MV-4-11 (cell line): ENCODE results near the gene ACBD3.

ENCODE experiments used
- DNase-seq: peaks from one replicate; lab custom pipeline; 2025; lab: John Stamatoyannopoulos, UW

ACBD3 gene

GRCh38 chr1:226201029-226201593 lies 14.6 kb upstream of the ACBD3 start:
- no peak for DNase-seq

DNA sequence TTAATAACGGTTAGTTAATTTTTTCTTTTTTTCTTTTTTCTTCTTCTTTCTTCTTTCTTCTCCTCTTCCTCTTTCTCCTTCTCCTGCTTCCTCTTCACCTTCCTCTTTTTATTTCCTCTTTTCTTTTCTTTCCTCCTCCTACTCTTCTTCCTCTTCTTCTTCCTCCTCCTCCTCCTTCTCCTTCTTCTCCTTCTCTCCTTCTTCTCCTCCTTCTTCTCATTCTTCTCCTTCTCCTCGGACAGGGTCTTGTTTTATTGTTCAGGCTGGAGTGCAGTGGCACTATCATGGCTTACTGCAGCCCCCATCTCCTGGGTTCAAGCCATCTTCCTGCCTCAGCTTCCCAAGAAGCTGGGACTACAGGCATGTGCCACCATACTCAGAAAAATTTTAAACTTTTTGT lies 13.4 kb upstream of the ACBD3 start:
- DNase-seq = no peak

DNA sequence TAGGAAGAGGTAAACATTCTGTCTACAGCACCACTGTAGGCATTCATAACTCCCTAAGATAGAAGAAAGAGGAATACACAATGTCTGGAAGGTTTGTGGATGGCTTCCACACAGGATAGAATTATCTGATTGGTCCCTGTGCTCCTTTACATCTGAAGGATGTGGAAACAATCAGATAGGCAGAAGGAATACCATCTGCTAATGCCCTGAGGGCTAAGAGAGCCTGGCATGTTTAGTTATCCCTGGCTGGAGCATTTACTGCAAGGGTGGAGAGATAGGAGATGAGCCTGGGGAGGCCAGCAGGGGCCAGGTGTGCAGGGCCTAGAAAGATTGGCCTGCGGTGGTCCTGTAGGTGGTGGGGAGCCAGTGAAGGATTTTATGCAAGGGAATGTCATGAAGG lies 8.6 kb upstream of the ACBD3 start:
- no peak for DNase-seq

- DNase-seq = no peak
Measured at GRCh38 chr1:226187380-226187779, 839 bp upstream of the ACBD3 start.

GRCh38 chr1:226187019-226187322 lies 430 bp upstream of the ACBD3 start:
- no peak for DNase-seq

GRCh38 chr1:226185141-226186036 lies 1.2 kb downstream of the ACBD3 start:
- peak; percentile 28 for DNase-seq

DNA sequence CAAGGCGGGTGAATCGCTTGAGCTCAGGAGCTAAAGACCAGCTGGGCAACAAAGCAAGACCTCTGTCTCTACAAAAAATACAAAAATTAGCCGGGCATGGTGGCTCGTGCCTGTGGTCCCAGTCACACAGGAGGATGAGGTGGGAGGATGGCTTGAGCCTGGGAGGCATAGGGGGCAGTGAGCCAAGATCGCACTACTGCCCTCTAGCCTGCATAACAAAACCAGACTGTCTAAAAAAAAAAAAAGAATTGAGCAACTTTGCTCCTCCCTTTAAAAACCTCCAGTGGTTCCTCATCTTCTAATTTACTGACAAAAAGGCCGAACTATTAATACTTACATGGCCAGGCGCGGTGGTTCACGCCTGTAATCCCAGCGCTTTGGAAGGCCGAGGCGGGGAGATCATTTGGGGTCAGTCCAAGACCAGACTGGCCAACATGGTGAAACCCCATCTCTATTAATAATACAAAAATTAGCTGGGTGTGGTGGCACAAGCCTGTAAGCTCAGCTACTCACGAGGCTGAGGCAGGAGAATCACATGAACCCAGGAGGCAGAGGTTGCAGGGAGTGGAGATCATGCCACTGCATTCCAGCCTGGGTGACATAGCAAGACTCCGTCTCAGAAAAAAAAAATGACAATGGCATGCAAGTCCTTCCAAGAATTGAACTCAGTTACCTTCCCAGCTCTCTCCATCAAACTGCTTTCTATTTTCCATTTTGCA lies 4.4 kb downstream of the ACBD3 start:
- peak; percentile 83 for DNase-seq

DNA sequence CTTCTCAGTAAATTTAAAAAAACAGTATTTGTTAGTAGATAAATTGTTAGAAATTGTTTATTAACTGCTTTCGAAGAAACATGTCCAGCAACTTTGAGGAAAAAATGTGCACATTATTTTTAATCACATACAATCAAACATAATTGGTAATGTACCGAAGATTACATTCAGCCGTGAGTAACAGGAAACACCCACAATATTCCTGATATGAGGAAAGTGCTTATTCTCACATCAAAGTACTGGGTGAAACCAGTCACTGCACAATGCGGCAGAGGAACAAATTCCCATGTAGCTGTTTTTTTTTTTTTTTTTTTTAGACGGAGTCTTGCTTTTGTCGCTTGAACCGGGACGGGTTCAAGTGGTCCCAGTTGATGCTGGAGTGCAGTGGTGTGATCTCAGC lies 9.7 kb downstream of the ACBD3 start:
- DNase-seq = no peak

DNA sequence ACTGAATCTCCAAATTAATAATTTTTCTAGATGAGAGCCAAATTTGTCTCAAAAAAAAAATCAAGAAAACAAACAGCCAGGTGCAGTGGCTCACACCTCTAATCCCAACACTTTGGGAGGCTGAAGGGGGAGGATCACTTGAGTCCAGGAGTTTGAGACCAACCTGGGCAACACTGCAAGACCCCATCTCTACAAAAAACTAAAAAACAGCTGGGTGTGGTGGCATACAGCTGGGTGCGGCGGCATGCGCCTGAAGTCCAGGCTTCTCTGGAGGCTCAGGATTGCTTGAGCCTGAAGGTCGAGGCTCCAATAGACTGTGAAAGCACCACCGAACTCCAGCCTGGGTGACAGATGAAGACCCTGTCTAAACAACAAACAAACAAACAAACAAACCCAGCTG lies 14.0 kb downstream of the ACBD3 start:
- no peak for DNase-seq

- DNase-seq = no peak
Measured at GRCh38 chr1:226166341-226166740, 20.2 kb downstream of the ACBD3 start.

DNA sequence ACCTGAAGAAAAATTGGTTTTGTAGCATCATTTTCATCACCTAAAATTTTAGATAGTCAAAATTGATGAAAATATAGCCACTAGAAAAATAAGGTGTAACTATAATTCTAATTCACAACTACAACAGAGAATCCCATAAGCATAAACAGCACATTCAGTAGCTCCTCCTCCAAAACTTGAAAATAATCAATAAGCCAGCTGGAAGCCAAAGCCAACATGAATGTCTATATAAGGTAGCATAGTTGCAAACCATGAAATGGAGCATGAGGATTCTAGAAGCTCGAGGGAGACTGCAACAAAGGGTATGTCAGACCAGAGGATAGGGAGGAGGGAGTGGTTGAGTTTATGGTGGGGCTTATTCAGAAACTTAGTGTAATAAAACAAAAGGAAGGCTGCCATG lies 22.4 kb downstream of the ACBD3 start:
- no peak for DNase-seq

GRCh38 chr1:226162898-226163297 lies 23.6 kb downstream of the ACBD3 start:
- no peak for DNase-seq

DNA sequence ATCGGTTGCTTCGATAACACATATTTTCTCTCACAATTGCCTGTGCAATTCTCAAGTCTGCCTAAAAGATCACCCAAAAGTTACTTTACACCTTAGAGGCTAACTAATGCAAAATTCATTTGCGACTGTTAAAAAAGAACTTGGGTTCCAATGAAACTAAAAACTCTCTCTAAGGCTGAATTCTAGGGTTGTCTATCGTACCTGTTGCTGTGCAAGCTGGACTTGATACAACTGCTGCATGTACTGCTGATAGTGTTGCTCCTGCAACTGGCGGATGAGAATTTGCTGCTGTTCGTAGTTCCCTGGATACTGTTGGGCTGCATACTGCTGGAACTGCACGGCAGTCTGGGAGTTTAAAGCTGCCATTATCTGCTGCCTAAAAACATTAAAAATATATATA lies 27.6 kb downstream of the ACBD3 start:
- DNase-seq = no peak

DNA sequence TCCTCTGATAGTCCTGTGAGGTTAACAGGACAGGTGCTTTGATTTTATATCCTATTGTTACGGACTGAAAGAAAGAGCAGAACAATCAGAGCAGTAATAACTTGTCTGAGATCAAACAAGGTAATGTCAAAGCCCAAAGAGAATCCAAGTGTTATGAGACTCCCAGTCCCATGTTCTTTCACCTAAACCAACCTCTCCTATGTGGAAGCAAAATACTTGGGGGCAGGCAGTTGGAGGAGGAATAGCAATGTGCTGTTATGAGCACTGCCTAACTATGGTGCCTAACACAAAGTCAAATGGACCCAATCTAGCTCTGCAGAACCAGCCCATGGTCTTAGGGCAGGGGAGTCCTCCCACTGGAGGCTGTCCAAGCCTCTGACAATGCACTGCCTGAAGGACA lies 28.1 kb downstream of the ACBD3 start:
- no peak for DNase-seq

- DNase-seq = peak; percentile 45
Measured at GRCh38 chr1:226157761-226158316, 28.7 kb downstream of the ACBD3 start.

GRCh38 chr1:226154593-226154992 lies 31.9 kb downstream of the ACBD3 start:
- no peak for DNase-seq

DNA sequence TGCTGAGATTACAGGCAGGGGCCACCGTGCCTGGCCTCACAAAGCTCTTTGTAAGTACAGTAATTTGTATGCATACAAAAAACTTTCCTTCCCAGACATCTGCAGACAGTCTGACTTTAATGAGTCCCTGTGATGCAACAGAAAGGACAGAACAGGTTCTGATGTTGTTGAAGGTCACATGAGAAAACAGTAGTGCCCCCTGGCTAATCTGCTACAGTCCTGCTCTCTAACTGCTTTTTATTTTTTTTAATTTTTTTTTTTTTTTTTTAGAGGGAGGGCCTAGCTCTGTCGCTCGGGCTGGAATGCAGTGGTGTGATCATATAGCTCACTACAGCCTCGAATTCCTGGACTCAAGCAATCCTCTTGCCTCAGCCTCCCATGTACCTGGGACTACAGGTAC lies 36.7 kb downstream of the ACBD3 start:
- DNase-seq = peak; percentile 38

DNA sequence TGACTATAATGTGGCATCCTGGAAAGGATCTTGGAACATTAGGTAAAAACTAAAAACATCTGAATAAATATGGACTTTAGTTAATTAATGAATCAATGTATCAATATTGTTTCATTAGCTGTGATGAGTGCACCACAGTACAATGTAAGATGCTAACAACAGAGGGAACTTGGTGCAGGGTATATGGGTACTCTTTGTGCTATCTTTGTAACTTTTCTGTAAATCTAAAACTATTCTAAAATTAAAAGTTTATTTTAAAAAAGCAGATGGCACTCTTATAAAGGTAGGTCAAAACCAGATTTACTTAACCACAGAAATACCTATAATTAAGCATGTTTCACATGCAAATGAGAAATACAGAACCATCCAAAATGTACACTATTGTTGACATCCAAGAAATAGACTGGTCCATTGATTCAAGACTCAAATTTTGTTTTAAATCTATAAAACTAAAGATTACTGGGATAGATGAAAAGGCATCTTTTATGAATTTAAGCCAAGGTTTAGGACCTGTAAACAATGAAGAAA lies 38.4 kb downstream of the ACBD3 start:
- no peak for DNase-seq

GRCh38 chr1:226144045-226144444 lies 42.5 kb downstream of the ACBD3 start:
- no peak for DNase-seq

DNA sequence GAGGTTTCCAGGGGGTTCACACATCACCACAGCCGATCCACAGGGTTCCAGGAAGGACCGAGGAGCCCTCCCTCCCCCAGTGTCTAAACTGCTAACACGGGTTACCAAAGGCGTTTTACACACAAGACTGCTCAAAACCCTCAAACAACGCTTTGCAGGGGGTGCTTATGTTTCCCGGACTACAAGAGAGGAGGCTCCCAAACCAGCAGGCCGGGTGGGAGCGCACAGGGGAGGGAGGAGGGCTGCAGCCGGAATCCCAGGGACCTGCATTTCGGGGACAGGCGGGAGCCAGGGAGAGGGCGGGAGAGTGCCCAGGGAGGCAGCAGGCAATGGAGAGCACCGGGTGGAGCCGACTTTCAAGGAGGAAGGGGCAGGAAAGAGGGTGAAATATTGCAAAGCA lies 50.8 kb downstream of the ACBD3 start:
- no peak for DNase-seq

- no peak for DNase-seq
Measured at GRCh38 chr1:226135059-226135651, 51.4 kb downstream of the ACBD3 start.
